ENCODE data around the gene TNRC6C. TPM values are rescaled to one million over a fixed set of nuclear protein-coding genes. Genes with fewer than 3 reads are reported as not detected.

Gene TNRC6C
- total and polyA plus RNA-seq, 4 donors = 2.2 to 25.9 (median 13.8) TPM

- WGBS, 2 donors = 74 to 82% methylated on average over 10 of the region's 10 CpGs
- H3K9me3 ChIP-seq (ENCODE audit: control insufficient read depth in 4 of 4, insufficient read depth in 3 of 4, low read length in 3 of 4) = peaks cover 0 to 2% (median 0%) of the 10 kb centered on the region in 4 donors
- ATAC-seq (ENCODE audit: insufficient read depth, low FRiP score) = no peak
- H3K27ac ChIP-seq (ENCODE audit: low read depth in 1 of 2, low read length in 1 of 2) = no peak overlapping the region
- no peak overlapping the region for H3K9ac ChIP-seq (ENCODE audit: insufficient read depth in 1 of 2, low read length in 2 of 2)
- H3K36me3 ChIP-seq (ENCODE audit: control insufficient read depth in 4 of 4, insufficient read depth in 4 of 4, low read length in 4 of 4) = no peaks in the 10 kb centered on the region
- peaks cover 0 to 9% (median 0%) of the 10 kb centered on the region in 5 donors for H3K4me1 ChIP-seq (ENCODE audit: control insufficient read depth in 5 of 5, insufficient read depth in 5 of 5, low read length in 5 of 5)
- H3K4me3 ChIP-seq = no peak overlapping the region
- peaks cover 0 to 2% (median 0%) of the 10 kb centered on the region in 3 donors for H3K27me3 ChIP-seq (ENCODE audit: control insufficient read depth in 3 of 3, insufficient read depth in 3 of 3, low read length in 2 of 3)
- no peak for DNase-seq
- no peak for TF ChIP-seq CTCF (IDR thresholded peaks at IDR 0.05; ENCODE audit: control extremely low read depth, extremely low read depth)
Observed at GRCh38 chr17:77923776-77924513, 34.6 kb upstream of the TNRC6C start.

GRCh38 chr17:77924757-77925336 lies 33.7 kb upstream of the TNRC6C start:
- peaks cover 0 to 2% (median 0%) of the 10 kb centered on the region in 4 donors for H3K9me3 ChIP-seq (ENCODE audit: control insufficient read depth in 4 of 4, insufficient read depth in 3 of 4, low read length in 3 of 4)
- no peak overlapping the region for H3K9ac ChIP-seq (ENCODE audit: insufficient read depth in 1 of 2, low read length in 2 of 2)
- 46 to 61% methylated on average over 14 of the region's 14 CpGs for WGBS, 2 donors
- peaks cover 0 to 2% (median 0%) of the 10 kb centered on the region in 3 donors for H3K27me3 ChIP-seq (ENCODE audit: control insufficient read depth in 3 of 3, insufficient read depth in 3 of 3, low read length in 2 of 3)
- TF ChIP-seq CTCF (IDR thresholded peaks at IDR 0.05; ENCODE audit: control extremely low read depth, extremely low read depth) = no peak
- no peak overlapping the region for H3K27ac ChIP-seq (ENCODE audit: low read depth in 1 of 2, low read length in 1 of 2)
- H3K4me3 ChIP-seq = no peak overlapping the region
- no peak for ATAC-seq (ENCODE audit: insufficient read depth, low FRiP score)
- H3K36me3 ChIP-seq (ENCODE audit: control insufficient read depth in 4 of 4, insufficient read depth in 4 of 4, low read length in 4 of 4) = no peaks in the 10 kb centered on the region
- H3K4me1 ChIP-seq (ENCODE audit: control insufficient read depth in 5 of 5, insufficient read depth in 5 of 5, low read length in 5 of 5) = peaks cover 0 to 9% (median 0%) of the 10 kb centered on the region in 5 donors
- peak; percentile 77 to 84 (median 84) for DNase-seq

GRCh38 chr17:77925831-77926543 lies 32.5 kb upstream of the TNRC6C start:
- peaks cover 0 to 2% (median 0%) of the 10 kb centered on the region in 3 donors for H3K27me3 ChIP-seq (ENCODE audit: control insufficient read depth in 3 of 3, insufficient read depth in 3 of 3, low read length in 2 of 3)
- no peak for TF ChIP-seq CTCF (IDR thresholded peaks at IDR 0.05; ENCODE audit: control extremely low read depth, extremely low read depth)
- no peak for ATAC-seq (ENCODE audit: insufficient read depth, low FRiP score)
- 86 to 92% methylated on average over 11 of the region's 11 CpGs for WGBS, 2 donors
- H3K4me3 ChIP-seq = no peak overlapping the region
- H3K27ac ChIP-seq (ENCODE audit: low read depth in 1 of 2, low read length in 1 of 2) = no peak overlapping the region
- H3K36me3 ChIP-seq (ENCODE audit: control insufficient read depth in 4 of 4, insufficient read depth in 4 of 4, low read length in 4 of 4) = no peaks in the 10 kb centered on the region
- no peak overlapping the region for H3K9ac ChIP-seq (ENCODE audit: insufficient read depth in 1 of 2, low read length in 2 of 2)
- peaks cover 0 to 2% (median 0%) of the 10 kb centered on the region in 4 donors for H3K9me3 ChIP-seq (ENCODE audit: control insufficient read depth in 4 of 4, insufficient read depth in 3 of 4, low read length in 3 of 4)
- H3K4me1 ChIP-seq (ENCODE audit: control insufficient read depth in 5 of 5, insufficient read depth in 5 of 5, low read length in 5 of 5) = peaks cover 0 to 11% (median 0%) of the 10 kb centered on the region in 5 donors
- DNase-seq = no peak

Data from lung (tissue), 12 donors.